ENCODE measurements around the gene PHF21A.
"Not testable (repeated sequence)": the region's sequence is repeated elsewhere in the genome, so short reads cannot be mapped to it uniquely, and the experiment has no call there.

The PHF21A gene

GRCh38 chr11:46119352-46120216 lies 1.7 kb downstream of the PHF21A start:
- Histone ChIP-seq H3K9me3 (ENCODE audit: control insufficient read depth in 1 of 2, low read length in 2 of 2) (no peaks in the 10 kb centered on the region), H3K4me1 (ENCODE audit: control insufficient read depth in 1 of 2, insufficient read depth in 2 of 2, low read length in 2 of 2) (peaks cover 7 to 26% of the 10 kb centered on the region in 2 donors)

DNA sequence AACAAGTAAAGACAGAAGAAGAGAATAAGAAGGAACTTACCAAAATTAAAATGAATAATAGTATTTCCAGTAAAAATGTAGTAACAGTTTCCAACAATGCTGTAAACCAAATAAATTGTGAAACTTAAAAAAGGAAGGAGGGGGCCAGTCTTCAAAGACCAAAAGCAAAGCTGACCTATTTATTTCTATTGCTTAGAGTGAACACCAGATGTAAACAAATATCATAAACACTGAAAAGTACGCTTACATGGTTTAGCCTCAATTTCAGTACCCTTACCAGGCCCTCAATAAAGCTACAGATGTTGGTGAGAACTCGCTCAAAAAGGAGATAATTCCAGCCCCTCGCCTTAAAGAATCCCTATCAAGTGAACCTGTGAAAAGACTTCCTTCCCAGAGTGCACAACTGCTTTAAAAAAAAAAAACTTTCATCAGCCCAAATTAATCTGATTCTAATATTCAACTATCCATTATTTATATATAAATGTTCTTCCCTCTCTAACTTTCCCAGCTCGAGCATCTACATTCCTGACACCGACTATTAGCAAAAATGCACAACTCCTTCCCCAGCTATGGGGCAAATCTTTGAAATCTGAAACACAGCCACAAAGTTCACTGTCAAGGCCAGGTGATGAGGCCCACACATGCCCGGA lies 2.4 kb downstream of the PHF21A start:
- H3K4me3 ChIP-seq (ENCODE audit: low read depth in 1 of 2, low read length in 2 of 2), result peak overlapping the region; percentile 70 to 90
- peaks cover 7 to 26% of the 10 kb centered on the region in 2 donors for H3K4me1 ChIP-seq (ENCODE audit: control insufficient read depth in 1 of 2, insufficient read depth in 2 of 2, low read length in 2 of 2)
- peak overlapping the region; percentile 81 for H3K27ac ChIP-seq (ENCODE audit: low read length)
- no peaks in the 10 kb centered on the region for H3K9me3 ChIP-seq (ENCODE audit: control insufficient read depth in 1 of 2, low read length in 2 of 2)
- no peaks in the 10 kb centered on the region for H3K27me3 ChIP-seq (ENCODE audit: low read depth, low read length)
- H3K36me3 ChIP-seq (ENCODE audit: control insufficient read depth in 1 of 2, insufficient read depth in 2 of 2, low read length in 2 of 2), result no peaks in the 10 kb centered on the region

More at GRCh38 chr11:46119352-46120216, 1.7 kb downstream of the PHF21A start:
- H3K4me3 ChIP-seq (ENCODE audit: low read depth in 1 of 2, low read length in 2 of 2), result peak overlapping the region; percentile 70 to 90
- peak overlapping the region; percentile 81 for H3K27ac ChIP-seq (ENCODE audit: low read length)
- H3K27me3 ChIP-seq (ENCODE audit: low read depth, low read length), result no peaks in the 10 kb centered on the region
- no peaks in the 10 kb centered on the region for H3K36me3 ChIP-seq (ENCODE audit: control insufficient read depth in 1 of 2, insufficient read depth in 2 of 2, low read length in 2 of 2)

DNA sequence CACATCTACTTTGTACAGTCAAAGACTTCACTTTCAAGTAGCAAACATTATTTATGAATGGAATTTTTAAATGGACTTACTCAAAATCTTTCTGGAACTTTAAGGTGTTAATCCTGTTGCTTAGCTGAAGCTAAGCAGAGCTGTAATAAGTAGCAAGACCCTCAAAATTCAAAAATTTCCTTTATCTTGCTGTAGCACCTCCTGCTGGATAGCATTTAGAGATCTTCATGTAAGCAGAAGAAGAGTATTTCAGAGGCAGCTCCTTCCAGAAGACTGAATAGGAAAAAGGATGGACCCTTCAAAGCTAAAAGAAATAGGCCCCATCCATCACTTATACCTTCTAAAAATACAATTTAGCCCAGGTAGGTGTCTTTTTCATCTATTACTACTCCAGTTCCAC lies 3.4 kb downstream of the PHF21A start:
- H3K9me3 ChIP-seq (ENCODE audit: control insufficient read depth in 1 of 2, low read length in 2 of 2), result no peaks in the 10 kb centered on the region
- H3K27me3 ChIP-seq (ENCODE audit: low read depth, low read length), result no peaks in the 10 kb centered on the region
- peaks cover 7 to 22% of the 10 kb centered on the region in 2 donors for H3K4me1 ChIP-seq (ENCODE audit: control insufficient read depth in 1 of 2, insufficient read depth in 2 of 2, low read length in 2 of 2)
- H3K4me3 ChIP-seq (ENCODE audit: low read depth in 1 of 2, low read length in 2 of 2), result peak overlapping the region in 1 of 2 donors; percentile 70
- peak overlapping the region; percentile 81 for H3K27ac ChIP-seq (ENCODE audit: low read length)
- H3K36me3 ChIP-seq (ENCODE audit: control insufficient read depth in 1 of 2, insufficient read depth in 2 of 2, low read length in 2 of 2), result no peaks in the 10 kb centered on the region

GRCh38 chr11:46116712-46117037 lies 4.6 kb downstream of the PHF21A start:
- not testable (repeated sequence) for H3K27ac ChIP-seq (ENCODE audit: low read length); H3K9me3 ChIP-seq (ENCODE audit: control insufficient read depth in 1 of 2, low read length in 2 of 2); H3K4me3 ChIP-seq (ENCODE audit: low read depth in 1 of 2, low read length in 2 of 2); H3K36me3 ChIP-seq (ENCODE audit: control insufficient read depth in 1 of 2, insufficient read depth in 2 of 2, low read length in 2 of 2); H3K27me3 ChIP-seq (ENCODE audit: low read depth, low read length)
- peaks cover 7 to 25% of the 10 kb centered on the region in 2 donors for H3K4me1 ChIP-seq (ENCODE audit: control insufficient read depth in 1 of 2, insufficient read depth in 2 of 2, low read length in 2 of 2)

- H3K27ac ChIP-seq (ENCODE audit: low read length), result peak overlapping the region; percentile 68
- H3K9me3 ChIP-seq (ENCODE audit: control insufficient read depth in 1 of 2, low read length in 2 of 2), result no peaks in the 10 kb centered on the region
- peaks cover 7 to 25% of the 10 kb centered on the region in 2 donors for H3K4me1 ChIP-seq (ENCODE audit: control insufficient read depth in 1 of 2, insufficient read depth in 2 of 2, low read length in 2 of 2)
- H3K36me3 ChIP-seq (ENCODE audit: control insufficient read depth in 1 of 2, insufficient read depth in 2 of 2, low read length in 2 of 2), result no peaks in the 10 kb centered on the region
- no peaks in the 10 kb centered on the region for H3K27me3 ChIP-seq (ENCODE audit: low read depth, low read length)
- H3K4me3 ChIP-seq (ENCODE audit: low read depth in 1 of 2, low read length in 2 of 2), result no peak overlapping the region
These were observed 5.1 kb downstream of the PHF21A start for GRCh38 chr11:46116007-46116711.

DNA sequence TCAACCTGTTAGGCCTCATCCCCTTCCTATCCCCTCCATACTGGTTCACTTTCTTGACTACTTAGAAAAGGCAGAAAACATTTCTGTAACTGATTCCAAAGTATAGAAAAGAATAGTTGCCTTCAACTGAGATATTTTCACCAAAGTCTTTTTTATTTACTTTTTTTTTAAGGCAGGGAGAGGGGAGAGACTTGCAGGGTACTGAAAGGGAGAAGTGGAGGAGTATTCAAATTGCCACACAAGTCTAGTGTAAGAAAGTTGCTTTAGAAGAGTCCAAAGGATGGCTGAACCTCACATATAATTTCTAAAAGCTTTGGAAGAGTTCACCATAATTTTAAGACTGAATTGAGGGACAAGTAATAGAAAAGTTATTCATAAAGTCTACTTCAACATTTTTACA lies 6.3 kb downstream of the PHF21A start:
- H3K4me1 ChIP-seq (ENCODE audit: control insufficient read depth in 1 of 2, insufficient read depth in 2 of 2, low read length in 2 of 2), result peaks cover 7 to 25% of the 10 kb centered on the region in 2 donors

GRCh38 chr11:46114378-46114777 lies 6.9 kb downstream of the PHF21A start:
- H3K4me1 ChIP-seq (ENCODE audit: control insufficient read depth in 1 of 2, insufficient read depth in 2 of 2, low read length in 2 of 2), result peaks cover 7 to 25% of the 10 kb centered on the region in 2 donors
- no peaks in the 10 kb centered on the region for H3K9me3 ChIP-seq (ENCODE audit: control insufficient read depth in 1 of 2, low read length in 2 of 2)
- H3K27me3 ChIP-seq (ENCODE audit: low read depth, low read length), result no peaks in the 10 kb centered on the region
- no peak overlapping the region for H3K27ac ChIP-seq (ENCODE audit: low read length)
- no peaks in the 10 kb centered on the region for H3K36me3 ChIP-seq (ENCODE audit: control insufficient read depth in 1 of 2, insufficient read depth in 2 of 2, low read length in 2 of 2)
- no peak overlapping the region for H3K4me3 ChIP-seq (ENCODE audit: low read depth in 1 of 2, low read length in 2 of 2)

More for the DNA sequence above, 6.3 kb downstream of the PHF21A start:
- H3K27ac ChIP-seq (ENCODE audit: low read length), result no peak overlapping the region
- no peaks in the 10 kb centered on the region for H3K27me3 ChIP-seq (ENCODE audit: low read depth, low read length)
- no peaks in the 10 kb centered on the region for H3K36me3 ChIP-seq (ENCODE audit: control insufficient read depth in 1 of 2, insufficient read depth in 2 of 2, low read length in 2 of 2)
- H3K4me3 ChIP-seq (ENCODE audit: low read depth in 1 of 2, low read length in 2 of 2), result no peak overlapping the region
- H3K9me3 ChIP-seq (ENCODE audit: control insufficient read depth in 1 of 2, low read length in 2 of 2), result no peaks in the 10 kb centered on the region

DNA sequence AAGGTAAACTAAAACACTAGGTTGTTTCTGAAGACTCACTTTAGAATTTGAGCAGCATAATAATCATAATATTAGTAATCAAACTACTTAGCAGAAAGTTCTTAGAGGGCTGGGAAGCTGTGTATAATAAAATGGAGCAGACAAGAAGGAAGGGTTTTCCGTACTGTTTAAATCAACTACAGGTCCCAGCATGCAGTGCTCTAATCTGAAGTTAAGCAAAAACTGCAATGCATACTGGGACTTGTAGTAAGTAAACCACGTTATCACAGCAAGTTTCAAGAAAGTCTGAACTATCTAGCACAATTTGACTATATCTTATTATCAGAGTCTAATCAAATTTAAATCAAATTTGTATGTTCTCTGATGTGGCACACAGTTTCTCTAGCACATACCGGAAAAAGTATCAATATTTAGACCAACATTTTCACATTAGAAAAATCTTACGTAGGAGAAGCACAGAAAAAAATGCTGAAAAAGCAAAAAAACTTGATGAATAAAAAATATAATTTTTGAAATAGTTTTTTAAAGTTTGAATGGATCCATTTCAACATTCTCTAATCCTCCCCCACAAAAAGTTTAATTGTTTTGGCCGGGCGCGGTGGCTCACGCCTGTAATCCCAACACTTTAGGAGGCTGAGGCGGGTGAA lies 8.2 kb downstream of the PHF21A start:
- H3K36me3 ChIP-seq (ENCODE audit: control insufficient read depth in 1 of 2, insufficient read depth in 2 of 2, low read length in 2 of 2), result no peaks in the 10 kb centered on the region
- no peaks in the 10 kb centered on the region for H3K9me3 ChIP-seq (ENCODE audit: control insufficient read depth in 1 of 2, low read length in 2 of 2)
- H3K4me1 ChIP-seq (ENCODE audit: control insufficient read depth in 1 of 2, insufficient read depth in 2 of 2, low read length in 2 of 2), result peaks cover 5 to 14% of the 10 kb centered on the region in 2 donors
- H3K27ac ChIP-seq (ENCODE audit: low read length), result no peak overlapping the region
- no peak overlapping the region for H3K4me3 ChIP-seq (ENCODE audit: low read depth in 1 of 2, low read length in 2 of 2)
- H3K27me3 ChIP-seq (ENCODE audit: low read depth, low read length), result no peaks in the 10 kb centered on the region

DNA sequence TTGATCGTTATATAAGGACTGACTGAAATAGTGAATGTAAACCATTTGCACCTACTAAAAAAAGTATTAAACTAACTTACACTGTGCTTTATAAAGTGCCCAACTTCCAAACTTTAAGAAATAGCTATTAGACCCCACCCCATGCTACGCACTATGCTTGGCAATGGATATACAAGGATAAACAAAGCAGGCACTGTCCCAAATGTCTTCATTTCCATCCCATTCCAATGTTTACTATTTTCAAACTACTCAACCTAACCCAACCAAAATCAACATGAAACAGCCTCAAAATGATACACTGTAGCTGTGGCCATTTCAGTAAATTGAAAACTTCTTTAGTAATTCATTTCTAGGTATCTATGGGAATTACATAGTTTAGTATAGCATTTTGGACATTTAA lies 12.5 kb downstream of the PHF21A start:
- Histone ChIP-seq H3K27ac (ENCODE audit: low read length) (no peak overlapping the region), H3K4me1 (ENCODE audit: control insufficient read depth in 1 of 2, insufficient read depth in 2 of 2, low read length in 2 of 2) (peaks cover 6 to 14% of the 10 kb centered on the region in 2 donors), H3K9me3 (ENCODE audit: control insufficient read depth in 1 of 2, low read length in 2 of 2) (no peaks in the 10 kb centered on the region), H3K4me3 (ENCODE audit: low read depth in 1 of 2, low read length in 2 of 2) (no peak overlapping the region), H3K27me3 (ENCODE audit: low read depth, low read length) (no peaks in the 10 kb centered on the region), H3K36me3 (ENCODE audit: control insufficient read depth in 1 of 2, insufficient read depth in 2 of 2, low read length in 2 of 2) (no peaks in the 10 kb centered on the region)

GRCh38 chr11:46107780-46108179 lies 13.5 kb downstream of the PHF21A start:
- peaks cover 6 to 12% of the 10 kb centered on the region in 2 donors for H3K4me1 ChIP-seq (ENCODE audit: control insufficient read depth in 1 of 2, insufficient read depth in 2 of 2, low read length in 2 of 2)
- no peaks in the 10 kb centered on the region for H3K9me3 ChIP-seq (ENCODE audit: control insufficient read depth in 1 of 2, low read length in 2 of 2)
- H3K27me3 ChIP-seq (ENCODE audit: low read depth, low read length), result no peaks in the 10 kb centered on the region
- H3K36me3 ChIP-seq (ENCODE audit: control insufficient read depth in 1 of 2, insufficient read depth in 2 of 2, low read length in 2 of 2), result no peaks in the 10 kb centered on the region
- no peak overlapping the region for H3K4me3 ChIP-seq (ENCODE audit: low read depth in 1 of 2, low read length in 2 of 2)
- H3K27ac ChIP-seq (ENCODE audit: low read length), result no peak overlapping the region

- Histone ChIP-seq H3K4me1 (ENCODE audit: control insufficient read depth in 1 of 2, insufficient read depth in 2 of 2, low read length in 2 of 2) (peaks cover 6 to 8% of the 10 kb centered on the region in 2 donors), H3K27me3 (ENCODE audit: low read depth, low read length) (no peaks in the 10 kb centered on the region), H3K4me3 (ENCODE audit: low read depth in 1 of 2, low read length in 2 of 2) (no peak overlapping the region), H3K36me3 (ENCODE audit: control insufficient read depth in 1 of 2, insufficient read depth in 2 of 2, low read length in 2 of 2) (no peaks in the 10 kb centered on the region), H3K27ac (ENCODE audit: low read length) (no peak overlapping the region), H3K9me3 (ENCODE audit: control insufficient read depth in 1 of 2, low read length in 2 of 2) (no peaks in the 10 kb centered on the region)
These were observed 13.9 kb downstream of the PHF21A start for GRCh38 chr11:46107408-46107718.
